ENCODE measurements around the gene GPC1. TPM values are rescaled to one million over a fixed set of nuclear protein-coding genes. Genes with fewer than 3 reads are reported as not detected.

GPC1 gene
- polyA plus RNA-seq, 1 of the 3 experiments (the other 2 are of a cell fraction), result 65.5 TPM

DNA sequence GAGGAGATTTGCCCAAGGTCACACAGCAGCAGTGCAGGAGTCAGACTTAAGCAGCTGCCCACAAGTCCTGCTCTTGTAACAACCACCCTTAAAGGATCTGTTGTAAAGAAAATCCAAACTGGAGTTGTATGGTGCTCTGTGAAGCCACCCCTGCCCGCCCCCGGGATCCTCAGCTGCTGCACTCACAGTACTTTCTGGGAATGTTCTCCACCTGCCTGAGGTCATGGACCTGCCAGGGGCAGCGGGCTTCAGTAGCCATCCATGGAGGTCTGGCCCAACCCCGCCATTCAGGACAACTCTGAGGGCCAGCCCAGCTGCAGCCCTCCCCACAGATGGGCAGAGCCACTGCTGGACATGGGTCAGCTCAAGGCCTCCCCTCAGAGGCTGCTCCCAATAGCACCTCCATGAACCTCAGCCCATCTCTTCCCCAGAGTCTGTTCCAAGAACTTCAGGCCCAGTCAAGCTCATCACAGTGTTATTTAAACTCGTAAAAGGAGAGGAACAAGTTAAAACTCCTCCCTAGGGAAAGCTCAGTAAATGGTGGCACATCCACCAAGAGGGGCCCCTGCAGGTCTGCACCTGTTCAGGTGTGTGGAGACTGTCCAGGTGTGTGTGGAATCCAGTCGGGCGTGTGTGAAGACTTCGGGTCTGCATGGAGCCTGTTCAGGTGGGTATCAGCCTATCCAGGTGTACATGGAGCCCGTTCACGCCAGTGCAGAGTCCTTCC is 39.4 kb upstream of the GPC1 start:
- Histone ChIP-seq H3K9me2 (no peaks in the 10 kb centered on the region), H3F3A (replicated peaks; ENCODE audit: insufficient read depth) (no peaks in the 10 kb centered on the region), H3K9me3 (no peaks in the 10 kb centered on the region), H2AFZ (ENCODE audit: low read depth) (no peak overlapping the region), H3K4me3 (ENCODE audit: low read depth in 2 of 2, low read length in 1 of 2) (no peak overlapping the region), H3K4me1 (ENCODE audit: control insufficient read depth in 1 of 2, insufficient read depth in 2 of 2, low read depth in 1 of 2, low read length in 1 of 2) (peaks cover 0 to 7% of the 10 kb centered on the region in 2 experiments; a peak in 1 of 4 replicates), H3K9ac (no peak overlapping the region), H3K27ac (ENCODE audit: low read depth in 2 of 2, low read length in 1 of 2) (no peak overlapping the region), H3K27me3 (ENCODE audit: insufficient read depth) (no peaks in the 10 kb centered on the region), H3K4me2 (no peak overlapping the region), H3K36me3 (replicated peaks in 1 of 2; ENCODE audit: control insufficient read depth in 1 of 2, insufficient read depth in 2 of 2, low read length in 1 of 2) (no peaks in the 10 kb centered on the region), H3K79me2 (ENCODE audit: insufficient read depth) (no peaks in the 10 kb centered on the region), H4K20me1 (ENCODE audit: insufficient read depth) (no peaks in the 10 kb centered on the region)
- TF ChIP-seq SIN3A (IDR thresholded peaks at IDR 0.05; ENCODE audit: borderline replicate concordance, low read depth, low read length), result no peak
- TF ChIP-seq, protein P1, sequence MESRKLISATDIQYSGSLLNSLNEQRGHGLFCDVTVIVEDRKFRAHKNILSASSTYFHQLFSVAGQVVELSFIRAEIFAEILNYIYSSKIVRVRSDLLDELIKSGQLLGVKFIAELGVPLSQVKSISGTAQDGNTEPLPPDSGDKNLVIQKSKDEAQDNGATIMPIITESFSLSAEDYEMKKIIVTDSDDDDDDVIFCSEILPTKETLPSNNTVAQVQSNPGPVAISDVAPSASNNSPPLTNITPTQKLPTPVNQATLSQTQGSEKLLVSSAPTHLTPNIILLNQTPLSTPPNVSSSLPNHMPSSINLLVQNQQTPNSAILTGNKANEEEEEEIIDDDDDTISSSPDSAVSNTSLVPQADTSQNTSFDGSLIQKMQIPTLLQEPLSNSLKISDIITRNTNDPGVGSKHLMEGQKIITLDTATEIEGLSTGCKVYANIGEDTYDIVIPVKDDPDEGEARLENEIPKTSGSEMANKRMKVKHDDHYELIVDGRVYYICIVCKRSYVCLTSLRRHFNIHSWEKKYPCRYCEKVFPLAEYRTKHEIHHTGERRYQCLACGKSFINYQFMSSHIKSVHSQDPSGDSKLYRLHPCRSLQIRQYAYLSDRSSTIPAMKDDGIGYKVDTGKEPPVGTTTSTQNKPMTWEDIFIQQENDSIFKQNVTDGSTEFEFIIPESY (IDR thresholded peaks at IDR 0.05; ENCODE audit: borderline replicate concordance, low read depth), result no peak
- no peak for TF ChIP-seq RAD21 (IDR thresholded peaks at IDR 0.05; ENCODE audit: low read length)
- no peak for TF ChIP-seq NRF1 (IDR thresholded peaks at IDR 0.05; ENCODE audit: low read depth, low read length)
- no peak for TF ChIP-seq CHD2 (IDR thresholded peaks at IDR 0.05; ENCODE audit: low read length, partially characterized antibody)
- no peak for TF ChIP-seq FOXM1 (IDR thresholded peaks at IDR 0.05; ENCODE audit: low read depth)
- no peak for TF ChIP-seq POLR2AphosphoS5 (IDR thresholded peaks at IDR 0.05; ENCODE audit: low read depth, low read length)
- no peak for TF ChIP-seq GATA2 (CRISPR knock-in tag; IDR thresholded peaks at IDR 0.05)
- no peak for TF ChIP-seq GABPA (IDR thresholded peaks at IDR 0.05; ENCODE audit: low read depth)
- no peak for TF ChIP-seq SMC3 (IDR thresholded peaks at IDR 0.05; ENCODE audit: low read depth, low read length)
- TF ChIP-seq MAX (IDR thresholded peaks at IDR 0.05; ENCODE audit: low read depth), result no peak
- TF ChIP-seq NFIC (IDR thresholded peaks at IDR 0.05; ENCODE audit: borderline replicate concordance), result no peak
- no peak for TF ChIP-seq YY1 (IDR thresholded peaks at IDR 0.05; ENCODE audit: low read depth)
- TF ChIP-seq TEAD4 (IDR thresholded peaks at IDR 0.05; ENCODE audit: borderline replicate concordance, insufficient read depth), result no peak
- TF ChIP-seq RXRA (IDR thresholded peaks at IDR 0.05; ENCODE audit: borderline replicate concordance, low read depth), result no peak
- TF ChIP-seq JUND (IDR thresholded peaks at IDR 0.05), result no peak
- no peak for TF ChIP-seq REST (IDR thresholded peaks at IDR 0.05; ENCODE audit: low read depth, low read length)
- TF ChIP-seq CTCF (IDR thresholded peaks at IDR 0.05), result no peak
- TF ChIP-seq FOSL2 (IDR thresholded peaks at IDR 0.05; ENCODE audit: borderline replicate concordance, low read depth), result no peak
- ChIA-PET POLR2A (no interaction called here), CTCF (interaction anchor here (1.0 to 1.1 kb wide), 2 partner anchors 12 to 252 kb away, joined by 3 read pairs; no protein-coding TSS in a partner anchor)
- 40% methylated on average over 5 of the region's 10 CpGs for WGBS (ENCODE audit: low lambda C conversion rate)
- no peak for DNase-seq

All from SK-N-SH (cell line).